Vagina (tissue), 2 donors: ENCODE measurements around the gene C10orf143. TPM values are rescaled to one million over a fixed set of nuclear protein-coding genes. Genes with fewer than 3 reads are reported as not detected.

ENCODE experiments used
- DNase-seq, 2 donors: peaks; one replicate each; pipeline ENCODE4 v3.0.0-alpha.2; 2017; ENCODE audit errors: extremely low spot score in 2 of 2
- H3K27ac ChIP-seq: fragments of 200-600 bp; sonication (generic); one replicate; pipeline ENCODE4 v1.5.1; 2019
- H3K27me3 ChIP-seq: fragments of 200-600 bp; sonication (generic); one replicate; pipeline ENCODE4 v1.5.1; 2019
- H3K36me3 ChIP-seq, 2 donors: fragments of 200-600 bp; sonication (generic); one replicate each; pipeline ENCODE4 v1.5.1; 2017 to 2019
- H3K4me1 ChIP-seq: fragments of 200-600 bp; sonication (generic); one replicate; pipeline ENCODE4 v1.5.1; 2019
- H3K4me3 ChIP-seq, 2 donors: fragments of 200-600 bp; sonication (generic); 1 replicate in 1 of 2; 2 replicates in 1 of 2; pipeline ENCODE4 v1.5.1; 2016 to 2019
- H3K9me3 ChIP-seq: fragments of 200-600 bp; sonication (generic); one replicate; pipeline ENCODE4 v1.5.1; 2019
- CTCF ChIP-seq, 3 experiments: fragments of 450-650 bp in 2 of 3; fragments of 200-600 bp in 1 of 3; sonication (generic) in 1 of 3; IDR thresholded peaks; one replicate each; pipeline ENCODE4 v1.5.1; 2017 to 2019; ENCODE audit warnings: antibody characterized with exemption in 3 of 3, mild to moderate bottlenecking in 2 of 3, moderate library complexity in 2 of 3
- POLR2A ChIP-seq, 2 donors: fragments of 450-650 bp; IDR thresholded peaks; one replicate each; pipeline ENCODE4 v1.6.1; 2017; ENCODE audit warnings: antibody characterized with exemption in 2 of 2, mild to moderate bottlenecking in 2 of 2, moderate library complexity in 2 of 2
- POLR2AphosphoS5 ChIP-seq, 2 donors: sonication (generic); formaldehyde crosslinking; IDR thresholded peaks; one replicate each; pipeline ENCODE4 v1.9.0; 2017; ENCODE audit warnings: antibody characterized with exemption in 2 of 2, mild to moderate bottlenecking in 2 of 2, low read depth in 1 of 2; ENCODE audit not compliant: insufficient read depth in 1 of 2
- intact Hi-C: fragments of 100-400 bp; cut with DNase I; formaldehyde crosslinking; loops from one replicate; pipeline ENCODE4 v1.15.1; 2023
- total RNA-seq: library from RNA; depleted of rRNA; stranded (reverse); fragments of >200 nt; gene quantifications from one replicate; pipeline ENCODE4 v1.2.3, GENCODE V29; 2016

Gene C10orf143
- total RNA-seq, 1 donor from 2014 or later, result 0.74 TPM

GRCh38 chr10:130045091-130045652 lies 65.5 kb downstream of the C10orf143 start:
- H3K4me3 ChIP-seq, result no peak overlapping the region
- no peaks in the 10 kb centered on the region for H3K4me1 ChIP-seq
- H3K36me3 ChIP-seq, result no peaks in the 10 kb centered on the region
- no peak for TF ChIP-seq CTCF (IDR thresholded peaks at IDR 0.05)
- no peak for TF ChIP-seq POLR2A (IDR thresholded peaks at IDR 0.05)
- no peak for TF ChIP-seq POLR2AphosphoS5 (IDR thresholded peaks at IDR 0.05; ENCODE audit: insufficient read depth in 1 of 2, low read depth in 1 of 2)
- no peaks in the 10 kb centered on the region for H3K27me3 ChIP-seq
- no peaks in the 10 kb centered on the region for H3K9me3 ChIP-seq
- intact Hi-C loops, result no loop called here
- H3K27ac ChIP-seq, result no peak overlapping the region
- no peak for DNase-seq

- no peak for TF ChIP-seq POLR2A (IDR thresholded peaks at IDR 0.05)
- TF ChIP-seq POLR2AphosphoS5 (IDR thresholded peaks at IDR 0.05; ENCODE audit: insufficient read depth in 1 of 2, low read depth in 1 of 2), result no peak
- DNase-seq, result no peak
- intact Hi-C loops, result no loop called here
Observed at GRCh38 chr10:130044067-130045061, 66.3 kb downstream of the C10orf143 start.

GRCh38 chr10:130043491-130043890 lies 67.1 kb downstream of the C10orf143 start:
- Histone ChIP-seq H3K27me3 (no peaks in the 10 kb centered on the region), H3K4me3 (no peak overlapping the region), H3K27ac (no peak overlapping the region), H3K9me3 (no peaks in the 10 kb centered on the region), H3K4me1 (no peaks in the 10 kb centered on the region), H3K36me3 (no peaks in the 10 kb centered on the region)
- no peak for DNase-seq
- no peak for TF ChIP-seq POLR2AphosphoS5 (IDR thresholded peaks at IDR 0.05; ENCODE audit: insufficient read depth in 1 of 2, low read depth in 1 of 2)
- TF ChIP-seq POLR2A (IDR thresholded peaks at IDR 0.05), result no peak
- no peak for TF ChIP-seq CTCF (IDR thresholded peaks at IDR 0.05)
- intact Hi-C loops, result no loop called here

More at GRCh38 chr10:130044067-130045061, 66.3 kb downstream of the C10orf143 start:
- no peak overlapping the region for H3K4me3 ChIP-seq
- no peaks in the 10 kb centered on the region for H3K36me3 ChIP-seq
- no peaks in the 10 kb centered on the region for H3K4me1 ChIP-seq
- no peaks in the 10 kb centered on the region for H3K9me3 ChIP-seq
- H3K27ac ChIP-seq, result no peak overlapping the region
- no peaks in the 10 kb centered on the region for H3K27me3 ChIP-seq

- Histone ChIP-seq H3K9me3 (no peaks in the 10 kb centered on the region), H3K27ac (no peak overlapping the region), H3K4me1 (no peaks in the 10 kb centered on the region), H3K36me3 (no peaks in the 10 kb centered on the region), H3K4me3 (no peak overlapping the region), H3K27me3 (no peaks in the 10 kb centered on the region)
- intact Hi-C loops, result no loop called here
- DNase-seq, result no peak
- TF ChIP-seq POLR2AphosphoS5 (IDR thresholded peaks at IDR 0.05; ENCODE audit: insufficient read depth in 1 of 2, low read depth in 1 of 2), result no peak
- no peak for TF ChIP-seq POLR2A (IDR thresholded peaks at IDR 0.05)
- TF ChIP-seq CTCF (IDR thresholded peaks at IDR 0.05), result no peak
Observed at GRCh38 chr10:130042381-130042780, 68.2 kb downstream of the C10orf143 start.

- TF ChIP-seq POLR2A (IDR thresholded peaks at IDR 0.05), result no peak
- TF ChIP-seq CTCF (IDR thresholded peaks at IDR 0.05), result no peak
- no peak for TF ChIP-seq POLR2AphosphoS5 (IDR thresholded peaks at IDR 0.05; ENCODE audit: insufficient read depth in 1 of 2, low read depth in 1 of 2)
- Histone ChIP-seq H3K4me3 (no peak overlapping the region), H3K27ac (no peak overlapping the region), H3K36me3 (no peaks in the 10 kb centered on the region), H3K27me3 (no peaks in the 10 kb centered on the region), H3K4me1 (no peaks in the 10 kb centered on the region), H3K9me3 (no peaks in the 10 kb centered on the region)
- no peak for DNase-seq
- intact Hi-C loops, result no loop called here
Observed at GRCh38 chr10:130041451-130042371, 68.9 kb downstream of the C10orf143 start.
